ENCODE results near the gene PTPRG.

PTPRG gene

DNA sequence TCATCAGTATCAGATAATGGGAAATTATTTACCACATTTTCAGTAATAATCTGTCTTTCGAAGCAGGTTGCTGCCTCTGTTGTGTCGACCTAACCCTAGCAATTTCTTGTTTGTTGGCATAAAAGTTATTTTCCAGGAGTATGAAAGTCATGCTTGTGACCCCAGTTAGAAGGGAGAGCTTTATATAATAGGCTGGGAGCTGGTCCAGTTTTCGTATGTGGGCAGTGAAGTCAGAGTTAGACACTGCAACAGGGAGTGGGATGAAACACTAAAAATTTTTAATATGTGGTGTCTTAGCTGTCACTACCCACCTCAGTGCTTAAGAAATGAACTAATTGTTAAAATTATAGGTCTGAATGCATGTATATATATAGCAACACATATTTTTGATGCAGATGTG is 463.5 kb downstream of the PTPRG start:
- no peak overlapping the region for H3K4me3 ChIP-seq (replicated peaks; ENCODE audit: low read depth, low read length)
- no peak for DNase-seq (ENCODE audit: extremely low read depth, low read depth)
- TF ChIP-seq, protein P1, sequence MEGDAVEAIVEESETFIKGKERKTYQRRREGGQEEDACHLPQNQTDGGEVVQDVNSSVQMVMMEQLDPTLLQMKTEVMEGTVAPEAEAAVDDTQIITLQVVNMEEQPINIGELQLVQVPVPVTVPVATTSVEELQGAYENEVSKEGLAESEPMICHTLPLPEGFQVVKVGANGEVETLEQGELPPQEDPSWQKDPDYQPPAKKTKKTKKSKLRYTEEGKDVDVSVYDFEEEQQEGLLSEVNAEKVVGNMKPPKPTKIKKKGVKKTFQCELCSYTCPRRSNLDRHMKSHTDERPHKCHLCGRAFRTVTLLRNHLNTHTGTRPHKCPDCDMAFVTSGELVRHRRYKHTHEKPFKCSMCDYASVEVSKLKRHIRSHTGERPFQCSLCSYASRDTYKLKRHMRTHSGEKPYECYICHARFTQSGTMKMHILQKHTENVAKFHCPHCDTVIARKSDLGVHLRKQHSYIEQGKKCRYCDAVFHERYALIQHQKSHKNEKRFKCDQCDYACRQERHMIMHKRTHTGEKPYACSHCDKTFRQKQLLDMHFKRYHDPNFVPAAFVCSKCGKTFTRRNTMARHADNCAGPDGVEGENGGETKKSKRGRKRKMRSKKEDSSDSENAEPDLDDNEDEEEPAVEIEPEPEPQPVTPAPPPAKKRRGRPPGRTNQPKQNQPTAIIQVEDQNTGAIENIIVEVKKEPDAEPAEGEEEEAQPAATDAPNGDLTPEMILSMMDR (IDR thresholded peaks at IDR 0.05; ENCODE audit: low read depth, low read length, missing control alignments): no peak

DNA sequence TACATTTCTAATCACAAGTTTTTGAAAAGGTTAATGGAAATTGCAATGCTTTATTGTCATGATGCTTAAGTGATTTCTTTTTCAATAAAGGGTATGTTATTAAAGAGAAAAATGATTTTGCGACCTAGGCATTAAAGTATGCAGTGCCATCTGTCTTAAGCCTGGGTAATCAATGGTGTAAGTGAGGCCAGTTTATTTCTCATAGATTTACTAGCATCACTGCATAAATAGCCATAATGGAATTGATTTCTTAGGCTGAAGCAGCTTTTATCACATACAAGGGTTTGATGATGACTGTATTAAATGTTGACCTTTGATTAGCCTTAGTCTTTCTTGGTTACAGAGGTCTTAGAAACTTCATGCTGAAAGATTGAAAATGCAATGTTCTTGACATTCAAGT is 464.5 kb downstream of the PTPRG start:
- no peak for DNase-seq (ENCODE audit: extremely low read depth, low read depth)
- TF ChIP-seq, protein P1 (IDR thresholded peaks at IDR 0.05; ENCODE audit: low read depth, low read length, missing control alignments): no peak

DNA sequence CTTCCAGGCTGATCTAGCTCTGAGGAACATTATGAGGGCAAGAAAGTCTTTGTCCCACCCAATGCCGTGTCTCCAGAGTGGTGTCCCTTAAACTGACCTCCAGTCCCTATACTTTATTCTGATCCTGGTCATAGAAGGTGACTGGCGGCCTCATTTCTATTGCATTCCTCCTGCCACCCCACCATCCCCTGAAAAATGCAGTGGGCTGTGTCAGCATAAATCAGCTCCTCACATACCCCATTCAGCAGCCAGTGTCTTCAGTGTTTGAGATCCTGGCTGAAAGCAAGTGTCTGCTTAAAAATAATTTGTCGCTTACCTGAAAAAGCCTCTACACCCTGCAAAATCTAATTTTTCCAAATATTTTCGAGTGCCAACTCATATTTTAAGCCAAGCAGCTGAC is 465.9 kb downstream of the PTPRG start:
- TF ChIP-seq, protein P1 (IDR thresholded peaks at IDR 0.05; ENCODE audit: low read depth, low read length, missing control alignments): no peak

More for the DNA sequence above, 464.5 kb downstream of the PTPRG start:
- no peak overlapping the region for H3K4me3 ChIP-seq (replicated peaks; ENCODE audit: low read depth, low read length)

DNA sequence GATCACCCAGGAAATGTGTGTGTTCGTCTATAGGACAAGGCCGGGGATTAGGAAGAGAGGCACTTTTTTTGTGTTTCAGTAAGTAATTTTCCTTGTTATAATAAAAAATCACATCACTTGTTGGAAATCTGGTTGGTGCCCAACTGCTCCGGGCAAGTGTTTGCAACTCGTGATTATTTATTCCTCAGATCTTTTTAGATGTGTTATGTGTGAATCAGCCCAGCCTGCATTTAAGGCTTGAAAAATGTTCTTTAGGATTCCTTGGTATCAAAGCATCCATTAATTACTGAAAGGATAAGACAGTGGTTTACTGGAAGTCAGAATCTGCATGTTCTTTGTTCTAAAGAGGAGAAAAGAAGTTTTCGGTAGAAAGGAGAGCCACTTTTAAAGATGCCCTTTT is 466.4 kb downstream of the PTPRG start:
- no peak for DNase-seq (ENCODE audit: extremely low read depth, low read depth)
- TF ChIP-seq, protein P1 (IDR thresholded peaks at IDR 0.05; ENCODE audit: low read depth, low read length, missing control alignments): no peak
- H3K4me3 ChIP-seq (replicated peaks; ENCODE audit: low read depth, low read length): no peak overlapping the region

More for the DNA sequence above, 465.9 kb downstream of the PTPRG start:
- DNase-seq (ENCODE audit: extremely low read depth, low read depth): no peak
- no peak overlapping the region for H3K4me3 ChIP-seq (replicated peaks; ENCODE audit: low read depth, low read length)

DNA sequence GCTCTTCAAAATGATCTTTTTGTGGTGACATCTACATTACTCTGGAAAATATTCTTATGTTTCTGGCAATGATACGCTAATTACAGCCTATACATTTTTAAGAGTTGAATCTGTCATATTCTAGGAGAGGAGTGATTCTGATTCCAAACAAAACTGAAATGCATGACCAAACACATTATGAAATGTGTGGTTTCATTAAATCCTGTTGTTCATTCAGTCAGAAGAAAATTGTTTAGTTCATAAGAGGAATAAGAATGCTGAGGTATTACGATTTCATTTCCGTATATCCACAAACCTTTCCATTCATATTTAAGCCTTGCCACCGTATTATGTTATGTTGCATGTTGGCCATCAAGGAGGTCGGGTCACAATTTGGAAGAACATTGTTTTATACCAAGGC is 466.9 kb downstream of the PTPRG start:
- TF ChIP-seq, protein P1 (IDR thresholded peaks at IDR 0.05; ENCODE audit: low read depth, low read length, missing control alignments): no peak
- H3K4me3 ChIP-seq (replicated peaks; ENCODE audit: low read depth, low read length): no peak overlapping the region
- DNase-seq (ENCODE audit: extremely low read depth, low read depth): no peak

DNA sequence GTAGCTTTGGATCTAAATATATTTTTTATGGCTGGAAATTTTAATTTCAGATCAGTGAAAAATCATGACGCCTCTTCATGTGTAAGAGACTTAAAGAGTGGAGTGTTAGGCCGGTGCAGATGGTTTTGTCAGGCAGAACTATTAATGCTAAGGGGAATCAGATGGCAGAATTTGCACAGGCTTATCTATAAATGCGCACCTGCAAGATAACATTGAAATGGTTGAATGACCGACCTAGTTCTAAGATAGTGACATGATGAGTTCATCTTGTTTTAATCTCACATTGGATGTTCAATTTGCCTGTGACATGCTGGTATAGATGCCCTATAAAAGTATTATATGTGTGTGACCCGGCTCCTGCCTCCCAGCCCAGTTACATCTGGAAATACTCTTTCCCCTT is 471.4 kb downstream of the PTPRG start:
- H3K4me3 ChIP-seq (replicated peaks; ENCODE audit: low read depth, low read length): no peak overlapping the region
- TF ChIP-seq, protein P1 (IDR thresholded peaks at IDR 0.05; ENCODE audit: low read depth, low read length, missing control alignments): no peak
- DNase-seq (ENCODE audit: extremely low read depth, low read depth): no peak

DNA sequence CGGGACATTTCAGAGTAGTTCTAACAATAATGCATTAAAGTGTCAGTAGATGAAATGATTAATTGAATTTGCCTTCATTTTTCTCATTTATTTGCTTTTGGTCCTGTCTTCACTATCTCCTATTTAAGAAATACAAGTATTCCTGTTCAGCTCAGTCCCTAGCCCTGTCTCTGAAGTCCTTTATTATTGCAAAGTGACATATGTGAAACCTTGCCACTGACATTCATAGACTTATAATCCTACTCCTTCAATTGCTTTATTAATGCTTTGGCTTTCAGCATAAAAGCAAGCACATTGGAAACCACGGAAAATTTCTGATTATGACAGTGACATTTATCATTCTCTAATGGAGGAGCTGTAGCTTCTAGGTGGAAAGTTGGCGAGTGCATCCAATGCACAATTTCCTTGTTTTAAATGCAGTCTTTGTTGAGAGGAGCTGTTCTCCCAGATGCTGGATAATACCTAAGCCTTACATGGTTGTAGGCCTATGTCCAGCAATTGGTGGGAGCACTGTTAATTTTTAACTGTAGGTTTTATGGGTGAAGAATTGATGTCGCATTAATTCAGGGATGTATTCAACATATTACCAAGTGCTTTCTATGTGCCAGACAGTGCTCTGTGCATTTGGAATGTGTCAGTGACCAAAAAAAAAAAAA is 474.2 kb downstream of the PTPRG start:
- TF ChIP-seq, protein P1 (IDR thresholded peaks at IDR 0.05; ENCODE audit: low read depth, low read length, missing control alignments): no peak
- no peak overlapping the region for H3K4me3 ChIP-seq (replicated peaks; ENCODE audit: low read depth, low read length)

More for the DNA sequence above, 474.2 kb downstream of the PTPRG start:
- no peak for DNase-seq (ENCODE audit: extremely low read depth, low read depth)
